Uterus (tissue), 4 donors: ENCODE data around the gene MOSPD2. TPM values are rescaled to one million over a fixed set of nuclear protein-coding genes. Genes with fewer than 3 reads are reported as not detected.

ENCODE experiments used
- DNase-seq, 2 donors: peaks; one replicate each; pipeline ENCODE4 v3.0.0-alpha.2; 2019 to 2020
- H3K27ac ChIP-seq, 2 donors: fragments of 200-600 bp; sonication (generic); 1 replicate in 1 of 2; 2 replicates in 1 of 2; pipeline ENCODE4 v1.5.1; 2016 to 2018
- H3K27me3 ChIP-seq, 2 donors: fragments of 200-600 bp; sonication (generic); one replicate each; pipeline ENCODE4 v1.5.1; 2018 to 2019; ENCODE audit warnings: control low read depth in 1 of 2
- H3K36me3 ChIP-seq, 2 donors: fragments of 200-600 bp; sonication (generic); one replicate each; pipeline ENCODE4 v1.5.1; 2019; ENCODE audit warnings: control low read depth in 1 of 2
- H3K4me1 ChIP-seq, 2 donors: fragments of 200-600 bp; sonication (generic); one replicate each; pipeline ENCODE4 v1.5.1; 2018 to 2019; ENCODE audit warnings: control low read depth in 1 of 2
- H3K4me3 ChIP-seq, 2 donors: fragments of 200-600 bp; sonication (generic); 1 replicate in 1 of 2; 2 replicates in 1 of 2; pipeline ENCODE4 v1.5.1; 2018 to 2019; ENCODE audit warnings: mild to moderate bottlenecking in 1 of 2
- H3K9me3 ChIP-seq, 2 donors: fragments of 200-600 bp; sonication (generic); one replicate each; pipeline ENCODE4 v1.5.1; 2019; ENCODE audit warnings: control low read depth in 1 of 2
- CTCF ChIP-seq, 4 experiments: fragments of 200-600 bp in 2 of 4; fragments of 450-650 bp in 2 of 4; sonication (generic) in 2 of 4; IDR thresholded peaks; one replicate each; pipeline ENCODE4 v1.5.1; 2016 to 2019; ENCODE audit warnings: antibody characterized with exemption in 4 of 4, mild to moderate bottlenecking in 2 of 4, moderate library complexity in 1 of 4
- POLR2A ChIP-seq, 2 donors: fragments of 450-650 bp; IDR thresholded peaks; one replicate each; pipeline ENCODE4 v1.6.1; 2016; ENCODE audit warnings: antibody characterized with exemption in 2 of 2, mild to moderate bottlenecking in 1 of 2, moderate library complexity in 1 of 2
- intact Hi-C: fragments of 100-400 bp; cut with DNase I; formaldehyde crosslinking; loops from one replicate; pipeline ENCODE4 v1.15.1; 2023; ENCODE audit warnings: low total_unique reads
- total RNA-seq, 4 donors: library from RNA; depleted of rRNA in 3 of 4; stranded (reverse); fragments of >200 nt in 3 of 4; gene quantifications; one replicate each; pipeline versions ENCODE4 v1.1.0 to v1.2.4, GENCODE V29; 2014 to 2023
- donor health status: DM: yes; HTN: yes; CAD: no.

MOSPD2 gene
- total RNA-seq, 4 donors from 2014 or later: 4.7 to 38.2 (median 23.4) TPM

GRCh38 chrX:14899607-14900006, 26.4 kb downstream of the MOSPD2 start:
- intact Hi-C loops: no loop called here
- Histone ChIP-seq H3K36me3 (no peaks in the 10 kb centered on the region), H3K27ac (peak overlapping the region in 1 of 2 donors; percentile 19), H3K9me3 (no peaks in the 10 kb centered on the region), H3K4me1 (no peaks in the 10 kb centered on the region), H3K4me3 (no peak overlapping the region), H3K27me3 (no peaks in the 10 kb centered on the region)
- TF ChIP-seq POLR2A (IDR thresholded peaks at IDR 0.05) (no peak), CTCF (IDR thresholded peaks at IDR 0.05) (no peak)
- no peak for DNase-seq

DNA sequence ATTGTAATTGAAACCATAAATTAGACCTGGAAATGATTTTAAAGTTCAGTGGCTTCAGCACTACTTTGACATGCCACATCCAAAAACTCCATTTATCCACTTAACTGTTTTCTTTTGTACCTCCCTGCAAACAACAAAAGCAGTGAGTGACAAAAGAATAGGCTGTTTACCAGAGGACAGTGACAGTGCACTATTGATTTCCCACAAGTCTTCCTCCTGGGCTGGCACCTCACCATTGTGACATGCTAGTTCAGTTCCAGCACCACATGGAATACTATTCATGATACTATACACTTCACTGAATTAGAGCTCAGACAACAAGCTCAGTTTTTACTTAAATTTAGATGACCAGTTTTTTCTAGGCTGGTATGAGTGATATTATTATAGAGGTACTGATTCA, 29.3 kb downstream of the MOSPD2 start:
- Histone ChIP-seq H3K9me3 (no peaks in the 10 kb centered on the region), H3K27me3 (no peaks in the 10 kb centered on the region), H3K4me3 (no peak overlapping the region), H3K4me1 (no peaks in the 10 kb centered on the region), H3K27ac (no peak overlapping the region), H3K36me3 (no peaks in the 10 kb centered on the region)
- no peak for TF ChIP-seq CTCF (IDR thresholded peaks at IDR 0.05)
- no peak for TF ChIP-seq POLR2A (IDR thresholded peaks at IDR 0.05)
- intact Hi-C loops: no loop called here
- DNase-seq: no peak

DNA sequence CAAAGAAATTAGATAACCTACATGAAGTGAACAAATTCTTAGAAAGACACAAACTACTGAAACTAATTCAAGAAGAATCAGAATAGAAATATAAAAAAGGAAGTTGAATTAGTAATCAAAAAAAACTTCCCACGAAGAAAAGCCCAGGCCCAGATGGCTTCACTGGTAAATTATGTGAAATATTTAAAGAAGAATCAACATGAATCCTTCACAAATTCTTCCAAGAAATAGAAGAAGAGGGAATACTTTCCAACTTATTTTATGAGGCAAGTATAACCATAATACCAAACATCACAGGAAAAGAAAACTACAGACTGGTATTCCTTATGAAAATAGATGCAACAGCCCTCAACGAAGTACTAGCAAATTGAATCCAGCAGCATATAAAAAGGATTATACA, 30.7 kb downstream of the MOSPD2 start:
- H3K4me1 ChIP-seq: no peaks in the 10 kb centered on the region
- H3K4me3 ChIP-seq: no peak overlapping the region
- intact Hi-C loops: no loop called here
- no peak for DNase-seq
- no peaks in the 10 kb centered on the region for H3K27me3 ChIP-seq
- no peak overlapping the region for H3K27ac ChIP-seq
- no peaks in the 10 kb centered on the region for H3K36me3 ChIP-seq
- H3K9me3 ChIP-seq: no peaks in the 10 kb centered on the region
- TF ChIP-seq POLR2A (IDR thresholded peaks at IDR 0.05): no peak
- no peak for TF ChIP-seq CTCF (IDR thresholded peaks at IDR 0.05)

DNA sequence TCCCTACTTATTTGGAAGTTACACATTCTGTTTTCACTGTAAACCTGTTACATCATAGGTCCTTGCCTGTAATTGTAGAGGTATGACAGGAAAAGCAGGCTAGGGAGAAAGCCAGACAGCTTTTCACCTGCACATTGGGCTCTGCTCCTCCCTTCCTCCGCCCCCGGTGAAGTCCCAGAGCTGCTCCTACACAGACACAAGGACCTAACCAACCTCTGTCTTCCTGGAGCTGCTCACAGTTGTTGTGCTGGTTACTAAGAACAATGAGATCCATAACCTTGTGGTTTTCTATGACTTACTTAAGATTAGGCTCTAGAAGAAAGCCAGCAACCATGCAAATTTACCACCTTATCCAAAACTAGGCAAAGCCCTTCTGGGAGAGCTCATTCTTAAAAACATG, 40.0 kb downstream of the MOSPD2 start:
- Histone ChIP-seq H3K27me3 (no peaks in the 10 kb centered on the region), H3K4me3 (no peak overlapping the region), H3K9me3 (no peaks in the 10 kb centered on the region), H3K27ac (no peak overlapping the region), H3K4me1 (no peaks in the 10 kb centered on the region), H3K36me3 (no peaks in the 10 kb centered on the region)
- intact Hi-C loops: no loop called here
- no peak for DNase-seq
- TF ChIP-seq POLR2A (IDR thresholded peaks at IDR 0.05) (no peak), CTCF (IDR thresholded peaks at IDR 0.05) (no peak)

GRCh38 chrX:14915596-14915995, 42.4 kb downstream of the MOSPD2 start:
- no peak for TF ChIP-seq CTCF (IDR thresholded peaks at IDR 0.05)
- TF ChIP-seq POLR2A (IDR thresholded peaks at IDR 0.05): no peak
- no peaks in the 10 kb centered on the region for H3K4me1 ChIP-seq
- DNase-seq: no peak
- no peak overlapping the region for H3K4me3 ChIP-seq
- intact Hi-C loops: no loop called here
- H3K36me3 ChIP-seq: no peaks in the 10 kb centered on the region
- H3K27ac ChIP-seq: no peak overlapping the region
- no peaks in the 10 kb centered on the region for H3K27me3 ChIP-seq
- H3K9me3 ChIP-seq: no peaks in the 10 kb centered on the region
